ENCODE results near the gene TNIK. TPM values are rescaled to one million over a fixed set of nuclear protein-coding genes. Genes with fewer than 3 reads are reported as not detected.

Gene TNIK
- total and polyA plus RNA-seq, 2 of the 4 experiments (the other 2 are of a cell fraction) = 3.4 to 6.3 TPM

- H3K14ac ChIP-seq (replicated peaks; ENCODE audit: low read depth, low read length) = no peak overlapping the region
- in situ Hi-C loops (cut with MboI; ENCODE audit: low sequenced_read_pairs) (no loop called here), intact Hi-C loops (cut with micrococcal nuclease) (no loop called here), dilution Hi-C loops (cut with HindIII; ENCODE audit: low sequenced_read_pairs, unreplicated experiment) (no loop called here)
- no peak overlapping the region for H2BK5ac ChIP-seq (ENCODE audit: low read depth, low read length, poor library complexity, severe bottlenecking)
- no peak overlapping the region for H3K27ac ChIP-seq (ENCODE audit: insufficient read depth, low read length)
- no peak overlapping the region for H4K5ac ChIP-seq (ENCODE audit: low read depth, low read length)
- DNase-seq = no peak
- no peak overlapping the region for H3K23ac ChIP-seq (ENCODE audit: low read depth, low read length)
- no peak overlapping the region for H3K4me2 ChIP-seq (ENCODE audit: low read depth, low read length)
- H2BK20ac ChIP-seq (ENCODE audit: low read depth, low read length) = no peak overlapping the region
- no peak overlapping the region for H2AFZ ChIP-seq (replicated peaks; ENCODE audit: low read length, poor library complexity)
- BruUV-seq (replicated peaks) = no TSS peak
- no peaks in the 10 kb centered on the region; a peak in 1 of 4 replicates for H3K79me1 ChIP-seq (ENCODE audit: low read depth in 1 of 2, low read length in 2 of 2)
- no peaks in the 10 kb centered on the region for H3K9me1 ChIP-seq (ENCODE audit: insufficient read depth, low read length)
- H2AK9ac ChIP-seq (replicated peaks; ENCODE audit: low read depth, low read length, poor library complexity) = no peak overlapping the region
- CTCF ChIA-PET = interaction anchor here (0.6 to 1.5 kb wide), 2 partner anchors 8 to 110 kb away, joined by 4 to 5 read pairs; no protein-coding TSS in a partner anchor
- H3K56ac ChIP-seq (ENCODE audit: extremely low read depth, insufficient read depth, low read length) = no peak overlapping the region
- no peaks in the 10 kb centered on the region for H4K20me1 ChIP-seq (ENCODE audit: insufficient read depth, low read length)
- H3K4ac ChIP-seq (ENCODE audit: low read depth, low read length) = no peak overlapping the region
- no peaks in the 10 kb centered on the region for H3K36me3 ChIP-seq (ENCODE audit: control insufficient read depth, insufficient read depth, low read length)
- ATAC-seq (ENCODE audit: low read depth) = no peak
- TF ChIP-seq, protein P1, sequence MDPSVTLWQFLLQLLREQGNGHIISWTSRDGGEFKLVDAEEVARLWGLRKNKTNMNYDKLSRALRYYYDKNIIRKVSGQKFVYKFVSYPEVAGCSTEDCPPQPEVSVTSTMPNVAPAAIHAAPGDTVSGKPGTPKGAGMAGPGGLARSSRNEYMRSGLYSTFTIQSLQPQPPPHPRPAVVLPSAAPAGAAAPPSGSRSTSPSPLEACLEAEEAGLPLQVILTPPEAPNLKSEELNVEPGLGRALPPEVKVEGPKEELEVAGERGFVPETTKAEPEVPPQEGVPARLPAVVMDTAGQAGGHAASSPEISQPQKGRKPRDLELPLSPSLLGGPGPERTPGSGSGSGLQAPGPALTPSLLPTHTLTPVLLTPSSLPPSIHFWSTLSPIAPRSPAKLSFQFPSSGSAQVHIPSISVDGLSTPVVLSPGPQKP (IDR thresholded peaks at IDR 0.05; ENCODE audit: borderline replicate concordance, low read depth, low read length) = no peak
- TF ChIP-seq NFE2L2 (IDR thresholded peaks at IDR 0.05; ENCODE audit: low read depth, low read length) = no peak
- no peak overlapping the region for H2BK120ac ChIP-seq (ENCODE audit: low read depth, low read length)
- H3K4me3 ChIP-seq (ENCODE audit: insufficient read depth, low read depth, low read length) = no peak overlapping the region
- no peak overlapping the region for H2BK15ac ChIP-seq (ENCODE audit: low read depth, low read length)
- H3K18ac ChIP-seq (ENCODE audit: low read depth, low read length) = no peak overlapping the region
- H3K4me1 ChIP-seq (ENCODE audit: control insufficient read depth, insufficient read depth, low read length) = no peaks in the 10 kb centered on the region
- H2AK5ac ChIP-seq (ENCODE audit: low read depth, low read length) = no peak overlapping the region
- POLR2A ChIA-PET (ENCODE audit: unreplicated experiment) = no interaction called here
- no peak overlapping the region for H3K9ac ChIP-seq (ENCODE audit: low read depth, low read length)
- no peaks in the 10 kb centered on the region for H3K27me3 ChIP-seq (ENCODE audit: control insufficient read depth, insufficient read depth, low read length)
- no peak overlapping the region for H4K8ac ChIP-seq (ENCODE audit: low read depth in 2 of 2, low read length in 2 of 2)
- H3K9me3 ChIP-seq (ENCODE audit: control insufficient read depth, insufficient read depth, low read length) = no peaks in the 10 kb centered on the region
- no peak overlapping the region for H4K91ac ChIP-seq (ENCODE audit: insufficient read depth, low read depth, low read length)
- no CpG with 5 or more reads among the region's 2 CpGs for WGBS, 2 experiments (ENCODE audit: extremely low coverage in 2 of 2, insufficient read length in 1 of 2)
These were observed 97.0 kb downstream of the TNIK start for GRCh38 chr3:171363202-171363601.

Measured in IMR-90 (cell line).